Medulla oblongata (tissue), 1 donor: Measurements from ENCODE around the gene BCLAF1.
"Not testable (repeated sequence)": the region's sequence is repeated elsewhere in the genome, so short reads cannot be mapped to it uniquely, and the experiment has no call there.

Source experiments
- DNase-seq: peaks from one replicate; pipeline ENCODE4 v3.0.0-alpha.2; 2015; ENCODE audit errors: extremely low spot score

BCLAF1 gene

GRCh38 chr6:136309171-136309570 lies 19.5 kb upstream of the BCLAF1 start:
- no peak for DNase-seq

GRCh38 chr6:136308469-136308868 lies 18.8 kb upstream of the BCLAF1 start:
- not testable (repeated sequence) for DNase-seq

- no peak for DNase-seq
Observed at GRCh38 chr6:136307351-136307750, 17.7 kb upstream of the BCLAF1 start.

GRCh38 chr6:136306466-136306865 lies 16.8 kb upstream of the BCLAF1 start:
- peak; percentile 95 for DNase-seq

- no peak for DNase-seq
Observed at GRCh38 chr6:136304410-136304809, 14.8 kb upstream of the BCLAF1 start.

GRCh38 chr6:136303516-136303915 lies 13.9 kb upstream of the BCLAF1 start:
- DNase-seq, result peak; percentile 24

GRCh38 chr6:136294621-136295020 lies 5.0 kb upstream of the BCLAF1 start:
- no peak for DNase-seq

- DNase-seq, result peak; percentile 79
Observed at GRCh38 chr6:136290410-136291010, 864 bp upstream of the BCLAF1 start.

GRCh38 chr6:136289327-136289578 lies 393 bp downstream of the BCLAF1 start:
- DNase-seq, result peak; percentile 91

- DNase-seq, result peak; percentile 84
Observed at GRCh38 chr6:136288566-136289326, 900 bp downstream of the BCLAF1 start.

- DNase-seq, result no peak
Observed at GRCh38 chr6:136284909-136285308, 4.7 kb downstream of the BCLAF1 start.

- DNase-seq, result no peak
Observed at GRCh38 chr6:136282906-136283305, 6.7 kb downstream of the BCLAF1 start.

GRCh38 chr6:136280032-136280609 lies 9.5 kb downstream of the BCLAF1 start:
- no peak for DNase-seq

GRCh38 chr6:136274062-136274461 lies 15.6 kb downstream of the BCLAF1 start:
- DNase-seq, result no peak

GRCh38 chr6:136265101-136265500 lies 24.5 kb downstream of the BCLAF1 start:
- no peak for DNase-seq

GRCh38 chr6:136262940-136263339 lies 26.7 kb downstream of the BCLAF1 start:
- no peak for DNase-seq

- no peak for DNase-seq
Observed at GRCh38 chr6:136254851-136255466, 34.7 kb downstream of the BCLAF1 start.

GRCh38 chr6:136253734-136254133 lies 35.9 kb downstream of the BCLAF1 start:
- DNase-seq, result no peak

GRCh38 chr6:136252441-136252840 lies 37.2 kb downstream of the BCLAF1 start:
- no peak for DNase-seq

GRCh38 chr6:136251394-136251793 lies 38.3 kb downstream of the BCLAF1 start:
- DNase-seq, result no peak

- peak; percentile 14 for DNase-seq
Observed at GRCh38 chr6:136250686-136251008, 39.0 kb downstream of the BCLAF1 start.

GRCh38 chr6:136249811-136250685 lies 39.6 kb downstream of the BCLAF1 start, which contains the start of gene MTFR2:
Gene MTFR2 (minus strand): TSS chr6:136250311. CDS start chr6:136249099, 1,212 bp downstream.
- peak; percentile 99 for DNase-seq
